HepG2 (cell line): ENCODE data around the gene OST4. TPM values are rescaled to one million over a fixed set of nuclear protein-coding genes. Genes with fewer than 3 reads are reported as not detected.

ENCODE experiments used
- NFYC ChIP-seq: IDR thresholded peaks from 2 replicates; pipeline ENCODE4 v1.6.1; 2016; ENCODE audit warnings: missing genetic modification reagents, missing compliant biosample characterization
- PITX1 ChIP-seq: sonication (generic); formaldehyde crosslinking; IDR thresholded peaks from 2 replicates; pipeline ENCODE4 v1.5.1; 2020; ENCODE audit warnings: mild to moderate bottlenecking, missing genetic modification reagents
- RELA ChIP-seq: sonication (generic); formaldehyde crosslinking; IDR thresholded peaks from 2 replicates; pipeline ENCODE4 v1.4.0; 2020; ENCODE audit warnings: missing genetic modification reagents
- SIN3A ChIP-seq: IDR thresholded peaks from 2 replicates; pipeline ENCODE4 v1.6.1; 2011; ENCODE audit warnings: low read depth, mild to moderate bottlenecking, control low read depth, low read length, borderline replicate concordance
- ZBTB8A ChIP-seq: sonication (generic); formaldehyde crosslinking; IDR thresholded peaks from 2 replicates; pipeline ENCODE4 v1.4.0; 2020; ENCODE audit warnings: mild to moderate bottlenecking, low read depth, missing genetic modification reagents, borderline replicate concordance
- ZFY ChIP-seq: sonication (generic); formaldehyde crosslinking; IDR thresholded peaks from 2 replicates; pipeline ENCODE4 v1.4.0; 2020; ENCODE audit warnings: missing genetic modification reagents
- ZNF136 ChIP-seq: sonication (generic); formaldehyde crosslinking; IDR thresholded peaks from 2 replicates; pipeline ENCODE4 v1.8.1; 2022; ENCODE audit warnings: low read depth, mild to moderate bottlenecking, moderate library complexity, missing genetic modification reagents
- ZNF891 ChIP-seq: sonication (generic); formaldehyde crosslinking; IDR thresholded peaks from 2 replicates; pipeline ENCODE4 v1.5.0; 2020; ENCODE audit warnings: mild to moderate bottlenecking, missing genetic modification reagents
- polyA plus RNA-seq, 8 experiments: library from polyadenylated mRNA; depleted of rRNA in 3 of 8; stranded (reverse) in 7 of 8; unstranded in 1 of 8; fragments of >200 nt; fragmentation: Illumina TruSeq in 4 of 8; extraction: Trizol in 4 of 8; gene quantifications; 2 replicates each; pipeline versions ENCODE4 v1.2.1 to v1.2.3, GENCODE V29; 2011 to 2016; ENCODE audit warnings: low read depth in 4 of 8, missing spikeins in 1 of 8, mixed read lengths in 1 of 8; ENCODE audit not compliant: insufficient read depth in 1 of 8
- total RNA-seq, 5 experiments: library from RNA; depleted of rRNA; stranded (reverse); fragments of >200 nt; fragmentation: Illumina TruSeq; extraction: Trizol; gene quantifications; 2 replicates each; pipeline ENCODE4 v1.2.3, GENCODE V29; 2016; ENCODE audit warnings: low read depth in 1 of 5
- TF ChIP-seq, protein P1 (sequence below): sonication (generic); formaldehyde crosslinking; IDR thresholded peaks from 2 replicates; pipeline ENCODE4 v1.4.0; 2020; ENCODE audit warnings: missing genetic modification reagents
- TF ChIP-seq, protein P2 (sequence below): sonication (generic); formaldehyde crosslinking; IDR thresholded peaks from 2 replicates; pipeline ENCODE4 v1.4.0; 2020; ENCODE audit warnings: missing genetic modification reagents, borderline replicate concordance
- TF ChIP-seq, protein P3 (sequence below): sonication (generic); formaldehyde crosslinking; IDR thresholded peaks from 2 replicates; pipeline ENCODE4 v1.5.0; 2020; ENCODE audit warnings: mild to moderate bottlenecking, missing genetic modification reagents, moderate library complexity
- TF ChIP-seq, protein P4 (sequence below): sonication (generic); formaldehyde crosslinking; conservative IDR thresholded peaks from 2 replicates; pipeline ENCODE4 v1.4.0; 2020; ENCODE audit warnings: missing genetic modification reagents
- TF ChIP-seq, protein P5 (sequence below): sonication (generic); formaldehyde crosslinking; IDR thresholded peaks from 2 replicates; pipeline ENCODE4 v1.4.0; 2020; ENCODE audit warnings: missing genetic modification reagents

OST4 gene
- total and polyA plus RNA-seq, 2 of the 13 experiments (the other 11 are each of a cell fraction or from before 2014, with no cell fraction given) = 498 to 584 TPM

DNA sequence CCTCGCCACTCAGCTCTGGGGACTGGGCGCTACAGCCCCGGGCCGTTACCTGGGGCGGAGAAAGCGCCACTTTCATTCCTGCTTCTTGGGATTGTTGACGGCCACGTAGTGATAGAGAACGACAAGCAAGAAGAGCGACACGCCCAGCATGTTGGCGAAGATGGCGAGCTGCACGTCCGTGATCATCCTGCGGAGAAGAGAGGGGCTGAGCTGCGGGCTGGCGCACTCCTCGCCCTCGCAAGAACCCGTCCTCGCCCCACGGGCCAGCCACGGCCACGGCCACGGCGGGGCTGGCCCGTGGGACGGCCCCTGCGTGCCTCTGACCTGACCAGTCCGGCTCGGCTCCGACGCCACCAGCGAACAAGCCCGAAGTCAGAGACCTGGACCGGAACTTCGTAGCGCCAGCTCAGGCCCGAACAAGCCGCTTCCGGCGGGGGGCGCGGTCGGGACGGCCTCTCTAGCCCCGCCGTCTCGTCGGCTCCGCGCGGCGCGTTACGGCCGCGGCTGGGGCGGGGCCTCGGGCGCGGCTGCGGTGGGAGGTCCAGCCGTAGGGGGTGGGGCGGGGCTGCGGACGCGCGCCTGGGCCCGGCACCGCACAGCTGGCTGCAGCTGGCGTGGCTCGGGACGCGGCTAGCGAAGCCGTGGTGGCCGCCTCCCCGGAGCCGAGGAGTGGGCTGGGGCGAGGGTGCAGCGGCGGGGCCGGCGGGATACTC, at the start of gene OST4 (continued):
- TF ChIP-seq, protein P1, sequence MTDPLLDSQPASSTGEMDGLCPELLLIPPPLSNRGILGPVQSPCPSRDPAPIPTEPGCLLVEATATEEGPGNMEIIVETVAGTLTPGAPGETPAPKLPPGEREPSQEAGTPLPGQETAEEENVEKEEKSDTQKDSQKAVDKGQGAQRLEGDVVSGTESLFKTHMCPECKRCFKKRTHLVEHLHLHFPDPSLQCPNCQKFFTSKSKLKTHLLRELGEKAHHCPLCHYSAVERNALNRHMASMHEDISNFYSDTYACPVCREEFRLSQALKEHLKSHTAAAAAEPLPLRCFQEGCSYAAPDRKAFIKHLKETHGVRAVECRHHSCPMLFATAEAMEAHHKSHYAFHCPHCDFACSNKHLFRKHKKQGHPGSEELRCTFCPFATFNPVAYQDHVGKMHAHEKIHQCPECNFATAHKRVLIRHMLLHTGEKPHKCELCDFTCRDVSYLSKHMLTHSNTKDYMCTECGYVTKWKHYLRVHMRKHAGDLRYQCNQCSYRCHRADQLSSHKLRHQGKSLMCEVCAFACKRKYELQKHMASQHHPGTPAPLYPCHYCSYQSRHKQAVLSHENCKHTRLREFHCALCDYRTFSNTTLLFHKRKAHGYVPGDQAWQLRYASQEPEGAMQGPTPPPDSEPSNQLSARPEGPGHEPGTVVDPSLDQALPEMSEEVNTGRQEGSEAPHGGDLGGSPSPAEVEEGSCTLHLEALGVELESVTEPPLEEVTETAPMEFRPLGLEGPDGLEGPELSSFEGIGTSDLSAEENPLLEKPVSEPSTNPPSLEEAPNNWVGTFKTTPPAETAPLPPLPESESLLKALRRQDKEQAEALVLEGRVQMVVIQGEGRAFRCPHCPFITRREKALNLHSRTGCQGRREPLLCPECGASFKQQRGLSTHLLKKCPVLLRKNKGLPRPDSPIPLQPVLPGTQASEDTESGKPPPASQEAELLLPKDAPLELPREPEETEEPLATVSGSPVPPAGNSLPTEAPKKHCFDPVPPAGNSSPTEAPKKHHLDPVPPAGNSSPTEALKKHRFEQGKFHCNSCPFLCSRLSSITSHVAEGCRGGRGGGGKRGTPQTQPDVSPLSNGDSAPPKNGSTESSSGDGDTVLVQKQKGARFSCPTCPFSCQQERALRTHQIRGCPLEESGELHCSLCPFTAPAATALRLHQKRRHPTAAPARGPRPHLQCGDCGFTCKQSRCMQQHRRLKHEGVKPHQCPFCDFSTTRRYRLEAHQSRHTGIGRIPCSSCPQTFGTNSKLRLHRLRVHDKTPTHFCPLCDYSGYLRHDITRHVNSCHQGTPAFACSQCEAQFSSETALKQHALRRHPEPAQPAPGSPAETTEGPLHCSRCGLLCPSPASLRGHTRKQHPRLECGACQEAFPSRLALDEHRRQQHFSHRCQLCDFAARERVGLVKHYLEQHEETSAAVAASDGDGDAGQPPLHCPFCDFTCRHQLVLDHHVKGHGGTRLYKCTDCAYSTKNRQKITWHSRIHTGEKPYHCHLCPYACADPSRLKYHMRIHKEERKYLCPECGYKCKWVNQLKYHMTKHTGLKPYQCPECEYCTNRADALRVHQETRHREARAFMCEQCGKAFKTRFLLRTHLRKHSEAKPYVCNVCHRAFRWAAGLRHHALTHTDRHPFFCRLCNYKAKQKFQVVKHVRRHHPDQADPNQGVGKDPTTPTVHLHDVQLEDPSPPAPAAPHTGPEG = no peak
- TF ChIP-seq SIN3A = peak; percentile 89
- TF ChIP-seq, protein P2, sequence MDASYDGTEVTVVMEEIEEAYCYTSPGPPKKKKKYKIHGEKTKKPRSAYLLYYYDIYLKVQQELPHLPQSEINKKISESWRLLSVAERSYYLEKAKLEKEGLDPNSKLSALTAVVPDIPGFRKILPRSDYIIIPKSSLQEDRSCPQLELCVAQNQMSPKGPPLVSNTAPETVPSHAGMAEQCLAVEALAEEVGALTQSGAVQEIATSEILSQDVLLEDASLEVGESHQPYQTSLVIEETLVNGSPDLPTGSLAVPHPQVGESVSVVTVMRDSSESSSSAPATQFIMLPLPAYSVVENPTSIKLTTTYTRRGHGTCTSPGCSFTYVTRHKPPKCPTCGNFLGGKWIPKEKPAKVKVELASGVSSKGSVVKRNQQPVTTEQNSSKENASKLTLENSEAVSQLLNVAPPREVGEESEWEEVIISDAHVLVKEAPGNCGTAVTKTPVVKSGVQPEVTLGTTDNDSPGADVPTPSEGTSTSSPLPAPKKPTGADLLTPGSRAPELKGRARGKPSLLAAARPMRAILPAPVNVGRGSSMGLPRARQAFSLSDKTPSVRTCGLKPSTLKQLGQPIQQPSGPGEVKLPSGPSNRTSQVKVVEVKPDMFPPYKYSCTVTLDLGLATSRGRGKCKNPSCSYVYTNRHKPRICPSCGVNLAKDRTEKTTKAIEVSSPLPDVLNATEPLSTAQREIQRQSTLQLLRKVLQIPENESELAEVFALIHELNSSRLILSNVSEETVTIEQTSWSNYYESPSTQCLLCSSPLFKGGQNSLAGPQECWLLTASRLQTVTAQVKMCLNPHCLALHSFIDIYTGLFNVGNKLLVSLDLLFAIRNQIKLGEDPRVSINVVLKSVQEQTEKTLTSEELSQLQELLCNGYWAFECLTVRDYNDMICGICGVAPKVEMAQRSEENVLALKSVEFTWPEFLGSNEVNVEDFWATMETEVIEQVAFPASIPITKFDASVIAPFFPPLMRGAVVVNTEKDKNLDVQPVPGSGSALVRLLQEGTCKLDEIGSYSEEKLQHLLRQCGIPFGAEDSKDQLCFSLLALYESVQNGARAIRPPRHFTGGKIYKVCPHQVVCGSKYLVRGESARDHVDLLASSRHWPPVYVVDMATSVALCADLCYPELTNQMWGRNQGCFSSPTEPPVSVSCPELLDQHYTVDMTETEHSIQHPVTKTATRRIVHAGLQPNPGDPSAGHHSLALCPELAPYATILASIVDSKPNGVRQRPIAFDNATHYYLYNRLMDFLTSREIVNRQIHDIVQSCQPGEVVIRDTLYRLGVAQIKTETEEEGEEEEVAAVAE = 0 out of 2 replicates have a peak, but pooled peaks have one; percentile 78
- no peak for TF ChIP-seq ZBTB8A
- TF ChIP-seq ZFY = peak; percentile 92
- 0 out of 2 replicates have a peak, but pooled peaks have one; percentile 49 for TF ChIP-seq ZNF136 (CRISPR knock-in tag)
- peak; percentile 60; the same call in 1 of the 2 replicates for TF ChIP-seq RELA
- TF ChIP-seq PITX1 (CRISPR knock-in tag) = peak; percentile 48; the same call in 1 of the 2 replicates
- peak; percentile 31; the same call in 1 of the 2 replicates for TF ChIP-seq NFYC (CRISPR knock-in tag)
- TF ChIP-seq, protein P3, sequence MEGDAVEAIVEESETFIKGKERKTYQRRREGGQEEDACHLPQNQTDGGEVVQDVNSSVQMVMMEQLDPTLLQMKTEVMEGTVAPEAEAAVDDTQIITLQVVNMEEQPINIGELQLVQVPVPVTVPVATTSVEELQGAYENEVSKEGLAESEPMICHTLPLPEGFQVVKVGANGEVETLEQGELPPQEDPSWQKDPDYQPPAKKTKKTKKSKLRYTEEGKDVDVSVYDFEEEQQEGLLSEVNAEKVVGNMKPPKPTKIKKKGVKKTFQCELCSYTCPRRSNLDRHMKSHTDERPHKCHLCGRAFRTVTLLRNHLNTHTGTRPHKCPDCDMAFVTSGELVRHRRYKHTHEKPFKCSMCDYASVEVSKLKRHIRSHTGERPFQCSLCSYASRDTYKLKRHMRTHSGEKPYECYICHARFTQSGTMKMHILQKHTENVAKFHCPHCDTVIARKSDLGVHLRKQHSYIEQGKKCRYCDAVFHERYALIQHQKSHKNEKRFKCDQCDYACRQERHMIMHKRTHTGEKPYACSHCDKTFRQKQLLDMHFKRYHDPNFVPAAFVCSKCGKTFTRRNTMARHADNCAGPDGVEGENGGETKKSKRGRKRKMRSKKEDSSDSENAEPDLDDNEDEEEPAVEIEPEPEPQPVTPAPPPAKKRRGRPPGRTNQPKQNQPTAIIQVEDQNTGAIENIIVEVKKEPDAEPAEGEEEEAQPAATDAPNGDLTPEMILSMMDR (CRISPR knock-in tag) = peak; percentile 36
- TF ChIP-seq, protein P4, sequence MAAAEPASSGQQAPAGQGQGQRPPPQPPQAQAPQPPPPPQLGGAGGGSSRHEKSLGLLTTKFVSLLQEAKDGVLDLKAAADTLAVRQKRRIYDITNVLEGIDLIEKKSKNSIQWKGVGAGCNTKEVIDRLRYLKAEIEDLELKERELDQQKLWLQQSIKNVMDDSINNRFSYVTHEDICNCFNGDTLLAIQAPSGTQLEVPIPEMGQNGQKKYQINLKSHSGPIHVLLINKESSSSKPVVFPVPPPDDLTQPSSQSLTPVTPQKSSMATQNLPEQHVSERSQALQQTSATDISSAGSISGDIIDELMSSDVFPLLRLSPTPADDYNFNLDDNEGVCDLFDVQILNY = no peak
- TF ChIP-seq ZNF891 (CRISPR knock-in tag) = peak; percentile 82; the same call in 1 of the 2 replicates
- TF ChIP-seq, protein P5, sequence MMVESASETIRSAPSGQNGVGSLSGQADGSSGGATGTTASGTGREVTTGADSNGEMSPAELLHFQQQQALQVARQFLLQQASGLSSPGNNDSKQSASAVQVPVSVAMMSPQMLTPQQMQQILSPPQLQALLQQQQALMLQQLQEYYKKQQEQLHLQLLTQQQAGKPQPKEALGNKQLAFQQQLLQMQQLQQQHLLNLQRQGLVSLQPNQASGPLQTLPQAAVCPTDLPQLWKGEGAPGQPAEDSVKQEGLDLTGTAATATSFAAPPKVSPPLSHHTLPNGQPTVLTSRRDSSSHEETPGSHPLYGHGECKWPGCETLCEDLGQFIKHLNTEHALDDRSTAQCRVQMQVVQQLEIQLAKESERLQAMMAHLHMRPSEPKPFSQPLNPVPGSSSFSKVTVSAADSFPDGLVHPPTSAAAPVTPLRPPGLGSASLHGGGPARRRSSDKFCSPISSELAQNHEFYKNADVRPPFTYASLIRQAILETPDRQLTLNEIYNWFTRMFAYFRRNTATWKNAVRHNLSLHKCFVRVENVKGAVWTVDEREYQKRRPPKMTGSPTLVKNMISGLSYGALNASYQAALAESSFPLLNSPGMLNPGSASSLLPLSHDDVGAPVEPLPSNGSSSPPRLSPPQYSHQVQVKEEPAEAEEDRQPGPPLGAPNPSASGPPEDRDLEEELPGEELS (CRISPR knock-in tag) = peak; percentile 8
